IMR-90 (cell line): ENCODE results near the gene UBE2S. TPM values are rescaled to one million over a fixed set of nuclear protein-coding genes. Genes with fewer than 3 reads are reported as not detected.

Source experiments
- ATAC-seq: fragments of 200-7000 bp; cut with Tn5 transposase; 2 replicates; pipeline ENCODE4 v1.9.1; 2020; ENCODE audit warnings: low read depth, mild to moderate bottlenecking, moderate library complexity
- BruUV-seq: library from RNA; stranded (reverse); fragments of 400-500 nt; replicated peaks from 2 replicates; lab custom pipeline; 2021; lab: Mats Ljungman, UMichigan
- CTCF ChIA-PET: fragments of 300-600 bp; formaldehyde crosslinking; extraction: SDS; loops from one replicate; lab custom pipeline; 2021; ENCODE audit warnings: antibody characterized with exemption; lab: Yijun Ruan, JAX
- POLR2A ChIA-PET: fragments of 300-600 bp; sonication (Branson Sonifier 250); formaldehyde crosslinking; loops from one replicate; lab custom pipeline; 2022; ENCODE audit warnings: antibody characterized with exemption; ENCODE audit not compliant: unreplicated experiment; lab: Charles Lee
- DNase-seq: peaks from one replicate; pipeline ENCODE4 v3.0.0; 2013
- H2AFZ ChIP-seq: replicated peaks from 2 replicates; pipeline ENCODE3; 2013; ENCODE audit warnings: low read length, mild to moderate bottlenecking; ENCODE audit not compliant: poor library complexity
- H2AK5ac ChIP-seq: 2 replicates; pipeline ENCODE4 v1.6.1; 2013; ENCODE audit warnings: low read depth, low read length, inconsistent platforms
- H2AK9ac ChIP-seq: replicated peaks from 2 replicates; pipeline ENCODE3; 2013; ENCODE audit warnings: mild to moderate bottlenecking, low read depth, low read length, moderate library complexity; ENCODE audit not compliant: poor library complexity
- H2BK120ac ChIP-seq: 2 replicates; pipeline ENCODE4 v1.6.1; 2013; ENCODE audit warnings: low read depth, low read length, inconsistent platforms
- H2BK15ac ChIP-seq: 3 replicates; pipeline ENCODE4 v1.6.1; 2013; ENCODE audit warnings: low read depth, low read length, inconsistent platforms
- H2BK20ac ChIP-seq: 2 replicates; pipeline ENCODE4 v1.6.1; 2013; ENCODE audit warnings: low read depth, mild to moderate bottlenecking, inconsistent platforms, low read length, moderate library complexity
- H2BK5ac ChIP-seq: 2 replicates; pipeline ENCODE4 v1.6.1; 2013; ENCODE audit warnings: mild to moderate bottlenecking, low read depth, low read length, inconsistent platforms; ENCODE audit not compliant: poor library complexity, severe bottlenecking
- H3K14ac ChIP-seq: replicated peaks from 2 replicates; pipeline ENCODE4 v1.6.1; 2013; ENCODE audit warnings: low read depth, low read length, inconsistent platforms
- H3K18ac ChIP-seq: 2 replicates; pipeline ENCODE4 v1.6.1; 2013; ENCODE audit warnings: low read depth, low read length, control low read depth
- H3K23ac ChIP-seq: 2 replicates; pipeline ENCODE4 v1.6.1; 2013; ENCODE audit warnings: low read depth, low read length, inconsistent platforms
- H3K27ac ChIP-seq: 2 replicates; pipeline ENCODE4 v1.5.1; 2013; ENCODE audit warnings: mild to moderate bottlenecking, control low read depth, low read length; ENCODE audit not compliant: insufficient read depth
- H3K27me3 ChIP-seq: 2 replicates; pipeline ENCODE4 v1.6.1; 2013; ENCODE audit warnings: low read length; ENCODE audit not compliant: control insufficient read depth, insufficient read depth
- H3K36me3 ChIP-seq: 2 replicates; pipeline ENCODE4 v1.6.1; 2013; ENCODE audit warnings: low read length, mixed read lengths; ENCODE audit not compliant: control insufficient read depth, insufficient read depth
- H3K4ac ChIP-seq: 2 replicates; pipeline ENCODE4 v1.6.1; 2013; ENCODE audit warnings: low read depth, low read length, inconsistent platforms
- H3K4me1 ChIP-seq: 2 replicates; pipeline ENCODE4 v1.6.1; 2013; ENCODE audit warnings: low read length, mixed read lengths; ENCODE audit not compliant: control insufficient read depth, insufficient read depth
- H3K4me2 ChIP-seq: 2 replicates; pipeline ENCODE4 v1.6.1; 2013; ENCODE audit warnings: low read depth, mild to moderate bottlenecking, control low read depth, low read length, moderate library complexity
- H3K4me3 ChIP-seq: 2 replicates; pipeline ENCODE4 v1.5.1; 2013; ENCODE audit warnings: low read depth, mild to moderate bottlenecking, control low read depth, low read length, moderate library complexity; ENCODE audit not compliant: insufficient read depth
- H3K56ac ChIP-seq: 2 replicates; pipeline ENCODE4 v1.6.1; 2013; ENCODE audit warnings: low read length, inconsistent platforms; ENCODE audit not compliant: insufficient read depth; ENCODE audit errors: extremely low read depth
- H3K79me1 ChIP-seq, 2 experiments: 2 replicates each; pipeline ENCODE4 v1.6.1; 2013; ENCODE audit warnings: low read length in 2 of 2, inconsistent platforms in 1 of 2, low read depth in 1 of 2
- H3K9ac ChIP-seq: 2 replicates; pipeline ENCODE4 v1.6.1; 2013; ENCODE audit warnings: low read depth, low read length, control low read depth
- H3K9me1 ChIP-seq: 2 replicates; pipeline ENCODE4 v1.6.1; 2013; ENCODE audit warnings: low read length, inconsistent platforms; ENCODE audit not compliant: insufficient read depth
- H3K9me3 ChIP-seq: 2 replicates; pipeline ENCODE4 v1.6.1; 2013; ENCODE audit warnings: low read length; ENCODE audit not compliant: control insufficient read depth, insufficient read depth
- H4K20me1 ChIP-seq: 2 replicates; pipeline ENCODE4 v1.6.1; 2013; ENCODE audit warnings: low read length, inconsistent platforms; ENCODE audit not compliant: insufficient read depth
- H4K5ac ChIP-seq: 2 replicates; pipeline ENCODE4 v1.6.1; 2013; ENCODE audit warnings: mild to moderate bottlenecking, low read depth, low read length, control low read depth
- H4K8ac ChIP-seq, 2 experiments: 2 replicates each; pipeline ENCODE4 v1.6.1; 2013; ENCODE audit warnings: low read depth in 2 of 2, low read length in 2 of 2, control low read depth in 1 of 2, inconsistent platforms in 1 of 2
- H4K91ac ChIP-seq: 2 replicates; pipeline ENCODE4 v1.6.1; 2013; ENCODE audit warnings: low read depth, low read length, inconsistent platforms; ENCODE audit not compliant: insufficient read depth
- CEBPB ChIP-seq: IDR thresholded peaks from 2 replicates; pipeline ENCODE4 v1.6.1; 2012; ENCODE audit warnings: low read depth, low read length, improper control_type of control experiment
- FOS ChIP-seq: fragments of 150-350 bp; IDR thresholded peaks from 2 replicates; pipeline ENCODE4 v1.6.1; 2016; ENCODE audit warnings: low read depth, low read length
- MAZ ChIP-seq: IDR thresholded peaks from 2 replicates; pipeline ENCODE4 v1.6.1; 2012; ENCODE audit warnings: low read depth, mild to moderate bottlenecking, low read length, improper control_type of control experiment, moderate library complexity, borderline replicate concordance
- MXI1 ChIP-seq: IDR thresholded peaks from 2 replicates; pipeline ENCODE4 v1.6.1; 2012; ENCODE audit warnings: low read depth, mild to moderate bottlenecking, low read length, moderate library complexity, borderline replicate concordance
- RFX5 ChIP-seq: IDR thresholded peaks from 2 replicates; pipeline ENCODE4 v1.8.0; 2012; ENCODE audit warnings: low read depth, mild to moderate bottlenecking, low read length, moderate library complexity
- WGBS, 2 experiments: methylation state at CpG; one replicate each; pipeline versions ENCODE4 v1.1.5 to v1.1.7; 2013; ENCODE audit warnings: missing lambda C conversion rate in 2 of 2; ENCODE audit not compliant: insufficient read length in 1 of 2; ENCODE audit errors: extremely low coverage in 2 of 2; 5-methylcytosine and 5-hydroxymethylcytosine counted together
- dilution Hi-C: fragments of 300-500 bp; cut with HindIII; formaldehyde crosslinking; loops from one replicate; pipeline ENCODE4 v1.14.3; 2018; ENCODE audit warnings: low sequenced_read_pairs; ENCODE audit not compliant: unreplicated experiment
- in situ Hi-C: fragments of 300-500 bp; cut with MboI; formaldehyde crosslinking; loops from 3 replicates; pipeline ENCODE4 v1.14.3; 2019; ENCODE audit warnings: low sequenced_read_pairs, inconsistent platforms, mixed read lengths
- intact Hi-C: fragments of 100-400 bp; cut with micrococcal nuclease; formaldehyde crosslinking; loops from 2 replicates; pipeline ENCODE4 v1.10.0; 2022
- polyA plus RNA-seq, 3 experiments: library from polyadenylated mRNA; depleted of rRNA; stranded (reverse); fragments of >200 nt; gene quantifications; 2 replicates each; pipeline ENCODE4 v1.2.3, GENCODE V29; 2012; ENCODE audit warnings: low replicate concordance in 1 of 3
- total RNA-seq: library from RNA; depleted of rRNA; stranded (reverse); fragments of >200 nt; gene quantifications from 2 replicates; pipeline ENCODE4 v1.2.3, GENCODE V29; 2012
- TF ChIP-seq, protein P1 (sequence below): fragments of 150-350 bp; IDR thresholded peaks from 2 replicates; pipeline ENCODE4 v1.6.1; 2017; ENCODE audit warnings: mild to moderate bottlenecking, antibody characterized with exemption, low read length, low read depth

UBE2S gene
- total and polyA plus RNA-seq, 2 of the 4 experiments (the other 2 are of a cell fraction), result 69.5 to 104 TPM

DNA sequence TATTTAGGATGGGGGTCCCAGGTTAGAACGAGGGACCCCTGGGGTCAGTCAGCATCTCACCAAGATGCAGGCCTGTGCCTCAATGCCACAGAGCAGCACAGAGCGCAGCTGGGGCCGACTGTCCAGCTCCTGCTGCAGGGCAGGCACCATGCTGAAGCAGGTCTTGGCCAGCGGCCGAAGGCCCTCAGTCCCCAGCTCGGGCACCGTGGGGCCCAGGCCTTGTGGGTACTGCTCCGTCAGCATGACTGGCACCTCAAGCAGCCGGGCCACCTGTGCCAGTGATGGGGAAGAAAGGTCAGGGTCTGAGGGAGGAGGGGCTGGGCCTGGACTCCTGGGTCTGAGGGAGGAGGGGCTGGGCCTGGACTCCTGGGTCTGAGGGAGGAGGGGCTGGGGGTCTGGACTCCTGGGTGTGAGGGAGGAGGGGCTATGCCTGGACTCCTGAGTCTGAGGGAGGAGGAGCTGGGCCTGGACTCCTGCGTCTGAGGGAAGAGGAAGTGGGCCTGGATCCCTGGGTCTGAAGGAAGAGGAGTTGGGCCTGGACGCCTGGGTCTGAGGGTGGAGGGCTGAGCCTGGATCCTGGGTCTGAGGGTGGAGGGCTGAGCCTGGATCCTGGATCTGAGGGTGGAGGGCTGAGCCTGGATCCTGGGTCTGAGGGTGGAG is 48.1 kb upstream of the UBE2S start:
- Histone ChIP-seq H4K91ac (no peak overlapping the region), H4K20me1 (peaks cover 28% of the 10 kb centered on the region), H3K79me1 (peaks cover 0 to 16% of the 10 kb centered on the region in 2 experiments; a peak in 2 of 4 replicates), H2AFZ (no peak overlapping the region), H3K27me3 (peaks cover 15% of the 10 kb centered on the region), H3K4me1 (peaks cover 5% of the 10 kb centered on the region; the same call in 1 of the 2 replicates), H3K36me3 (no peaks in the 10 kb centered on the region; the same call in 1 of the 2 replicates), H2BK20ac (no peak overlapping the region), H3K4me2 (no peak overlapping the region), H3K4me3 (no peak overlapping the region), H3K14ac (no peak overlapping the region), H2AK9ac (no peak overlapping the region), H3K23ac (no peak overlapping the region), H2BK120ac (no peak overlapping the region), H3K56ac (no peak overlapping the region), H2AK5ac (no peak overlapping the region), H2BK5ac (no peak overlapping the region), H3K9me1 (peaks cover 2% of the 10 kb centered on the region; the same call in 1 of the 2 replicates), H3K4ac (no peak overlapping the region), H3K9ac (no peak overlapping the region), H4K8ac (no peak overlapping the region), H3K27ac (no peak overlapping the region), H3K9me3 (no peaks in the 10 kb centered on the region), H4K5ac (no peak overlapping the region), H3K18ac (no peak overlapping the region), H2BK15ac (no peak overlapping the region)
- TF ChIP-seq MAZ (no peak), RFX5 (no peak), CEBPB (no peak), MXI1 (no peak), FOS (no peak)
- TF ChIP-seq, protein P1, sequence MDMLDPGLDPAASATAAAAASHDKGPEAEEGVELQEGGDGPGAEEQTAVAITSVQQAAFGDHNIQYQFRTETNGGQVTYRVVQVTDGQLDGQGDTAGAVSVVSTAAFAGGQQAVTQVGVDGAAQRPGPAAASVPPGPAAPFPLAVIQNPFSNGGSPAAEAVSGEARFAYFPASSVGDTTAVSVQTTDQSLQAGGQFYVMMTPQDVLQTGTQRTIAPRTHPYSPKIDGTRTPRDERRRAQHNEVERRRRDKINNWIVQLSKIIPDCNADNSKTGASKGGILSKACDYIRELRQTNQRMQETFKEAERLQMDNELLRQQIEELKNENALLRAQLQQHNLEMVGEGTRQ, result no peak
- no TSS peak for BruUV-seq
- ATAC-seq, result no peak
- dilution Hi-C loops (no loop called here), in situ Hi-C loops (no loop called here), intact Hi-C loops (no loop called here)
- WGBS, 2 experiments, result 94% methylated on average over 8 of the region's 11 CpGs; no CpG with 5 or more reads in 1 of the 2 experiments
- POLR2A ChIA-PET, result no interaction called here
- CTCF ChIA-PET, result no interaction called here
- no peak for DNase-seq
